H9 (cell line): ENCODE data around the gene CISD3. TPM values are rescaled to one million over a fixed set of nuclear protein-coding genes. Genes with fewer than 3 reads are reported as not detected.

Experiments used
- DNase-seq: peaks from one replicate; pipeline ENCODE4 v3.0.0-alpha.2; 2017
- H2AFZ ChIP-seq: one replicate; pipeline ENCODE4 v1.6.1; 2013; ENCODE audit warnings: mild to moderate bottlenecking, low read length, control low read depth, moderate library complexity
- H2AK5ac ChIP-seq: 2 replicates; pipeline ENCODE4 v1.6.1; 2013; ENCODE audit warnings: low read length, control low read depth, mixed read lengths; ENCODE audit not compliant: insufficient read length
- H2BK120ac ChIP-seq: one replicate; pipeline ENCODE4 v1.6.1; 2013; ENCODE audit warnings: low read depth, mild to moderate bottlenecking, low read length, control low read depth, inconsistent platforms; ENCODE audit not compliant: poor library complexity, severe bottlenecking
- H2BK12ac ChIP-seq: 2 replicates; pipeline ENCODE4 v1.6.1; 2013; ENCODE audit warnings: low read length, control low read depth, mixed read lengths, low read depth; ENCODE audit not compliant: insufficient read length
- H2BK15ac ChIP-seq: 2 replicates; pipeline ENCODE4 v1.6.1; 2013; ENCODE audit warnings: low read depth, low read length, control low read depth
- H2BK20ac ChIP-seq: one replicate; pipeline ENCODE4 v1.6.1; 2013; ENCODE audit warnings: low read depth, mild to moderate bottlenecking, low read length, control low read depth, inconsistent platforms; ENCODE audit not compliant: poor library complexity, severe bottlenecking
- H2BK5ac ChIP-seq: 2 replicates; pipeline ENCODE4 v1.6.1; 2013; ENCODE audit warnings: low read length, control low read depth, mixed read lengths; ENCODE audit not compliant: insufficient read length
- H3K14ac ChIP-seq: 2 replicates; pipeline ENCODE4 v1.6.1; 2013; ENCODE audit warnings: low read length, control low read depth; ENCODE audit not compliant: insufficient read depth
- H3K18ac ChIP-seq: 2 replicates; pipeline ENCODE4 v1.6.1; 2013; ENCODE audit warnings: low read depth, mild to moderate bottlenecking, mixed read lengths, low read length, control low read depth; ENCODE audit not compliant: insufficient read length
- H3K23ac ChIP-seq: 2 replicates; pipeline ENCODE4 v1.6.1; 2013; ENCODE audit warnings: low read length, control low read depth, mixed read lengths, low read depth; ENCODE audit not compliant: insufficient read length
- H3K23me2 ChIP-seq: 2 replicates; pipeline ENCODE4 v1.6.1; 2013; ENCODE audit warnings: low read depth, mild to moderate bottlenecking, mixed read lengths, low read length, control low read depth; ENCODE audit not compliant: insufficient read length, poor library complexity, severe bottlenecking
- H3K27ac ChIP-seq: 2 replicates; pipeline ENCODE4 v1.5.1; 2013; ENCODE audit warnings: low read length, control low read depth, mixed read lengths, low read depth; ENCODE audit not compliant: insufficient read length
- H3K27me3 ChIP-seq: 2 replicates; pipeline ENCODE4 v1.6.1; 2013; ENCODE audit warnings: low read length, control low read depth, inconsistent platforms; ENCODE audit not compliant: insufficient read depth
- H3K4ac ChIP-seq: 2 replicates; pipeline ENCODE4 v1.6.1; 2013; ENCODE audit warnings: low read depth, mild to moderate bottlenecking, control low read depth, inconsistent platforms, low read length, moderate library complexity
- H3K4me1 ChIP-seq: 2 replicates; pipeline ENCODE4 v1.6.1; 2013; ENCODE audit warnings: low read length, control low read depth, inconsistent platforms; ENCODE audit not compliant: insufficient read depth
- H3K4me2 ChIP-seq: 2 replicates; pipeline ENCODE4 v1.6.1; 2013; ENCODE audit warnings: low read length, control low read depth, mixed read lengths; ENCODE audit not compliant: insufficient read length, insufficient read depth
- H3K56ac ChIP-seq: 2 replicates; pipeline ENCODE4 v1.6.1; 2013; ENCODE audit warnings: low read depth, mild to moderate bottlenecking, mixed read lengths, low read length, control low read depth; ENCODE audit not compliant: insufficient read length
- H3K79me1 ChIP-seq: 2 replicates; pipeline ENCODE4 v1.6.1; 2013; ENCODE audit warnings: low read depth, mild to moderate bottlenecking, moderate library complexity, low read length, control low read depth, inconsistent platforms; ENCODE audit not compliant: insufficient read depth, poor library complexity, severe bottlenecking
- H3K79me2 ChIP-seq: 2 replicates; pipeline ENCODE4 v1.6.1; 2013; ENCODE audit warnings: low read length, control low read depth, inconsistent platforms; ENCODE audit not compliant: insufficient read depth
- H3K9ac ChIP-seq: 2 replicates; pipeline ENCODE4 v1.6.1; 2013; ENCODE audit warnings: low read length, control low read depth, mixed read lengths; ENCODE audit not compliant: insufficient read length; ENCODE audit errors: extremely low read depth
- H3K9me3 ChIP-seq: one replicate; pipeline ENCODE4 v1.6.1; 2013; ENCODE audit warnings: low read depth, low read length, inconsistent platforms; ENCODE audit not compliant: control insufficient read depth
- H3T11ph ChIP-seq: one replicate; pipeline ENCODE4 v1.6.1; 2013; ENCODE audit warnings: mild to moderate bottlenecking, low read length, control low read depth, inconsistent platforms
- H4K20me1 ChIP-seq: one replicate; pipeline ENCODE4 v1.6.1; 2013; ENCODE audit not compliant: control insufficient read depth, insufficient read length, insufficient read depth
- H4K5ac ChIP-seq: 2 replicates; pipeline ENCODE4 v1.6.1; 2013; ENCODE audit warnings: low read depth, mild to moderate bottlenecking, mixed read lengths, low read length, control low read depth; ENCODE audit not compliant: insufficient read length
- H4K8ac ChIP-seq: replicated peaks from 2 replicates; pipeline ENCODE4 v1.6.1; 2013; ENCODE audit warnings: low read length, control low read depth, mixed read lengths, low read depth; ENCODE audit not compliant: insufficient read length
- H4K91ac ChIP-seq: 2 replicates; pipeline ENCODE4 v1.6.1; 2013; ENCODE audit warnings: low read depth, mild to moderate bottlenecking, moderate library complexity, mixed read lengths, low read length, control low read depth; ENCODE audit not compliant: insufficient read length
- H3K27ac Mint-ChIP-seq, 3 experiments: 2 replicates in 2 of 3; 3 replicates in 1 of 3; pipeline ENCODE4 v1.8.0; 2020 to 2021; ENCODE audit warnings: mixed read lengths in 3 of 3, mild to moderate bottlenecking in 1 of 3, moderate library complexity in 1 of 3
- H3K27me3 Mint-ChIP-seq: 2 replicates; pipeline ENCODE4 v1.8.0; 2021; ENCODE audit warnings: low read depth, mild to moderate bottlenecking, moderate library complexity, mixed read lengths
- H3K36me3 Mint-ChIP-seq, 3 experiments: 2 replicates in 2 of 3; 3 replicates in 1 of 3; pipeline ENCODE4 v1.8.0; 2020 to 2021; ENCODE audit warnings: low read depth in 3 of 3, mixed read lengths in 3 of 3; ENCODE audit not compliant: insufficient read depth in 1 of 3
- H3K4me1 Mint-ChIP-seq, 2 experiments: 2 replicates each; pipeline ENCODE4 v1.8.0; 2020; ENCODE audit warnings: mixed read lengths in 2 of 2
- H3K4me3 Mint-ChIP-seq, 2 experiments: 2 replicates in 1 of 2; 3 replicates in 1 of 2; pipeline ENCODE4 v1.8.0; 2020 to 2021; ENCODE audit warnings: mild to moderate bottlenecking in 2 of 2, mixed read lengths in 2 of 2, moderate library complexity in 1 of 2
- H3K9me3 Mint-ChIP-seq, 2 experiments: 2 replicates in 1 of 2; 3 replicates in 1 of 2; pipeline ENCODE4 v1.8.0; 2020; ENCODE audit warnings: mild to moderate bottlenecking in 2 of 2, mixed read lengths in 2 of 2, moderate library complexity in 1 of 2
- CTCF ChIP-seq: fragments of 200-600 bp; sonication (generic); conservative IDR thresholded peaks from 3 replicates; pipeline ENCODE4 v1.8.0; 2021; ENCODE audit warnings: antibody characterized with exemption, mild to moderate bottlenecking
- total RNA-seq: library from RNA; stranded (reverse); gene quantifications from 2 replicates; pipeline ENCODE4 v1.2.1, GENCODE V29; 2021

The CISD3 gene
- total RNA-seq, 1 experiment from 2014 or later: 10.7 TPM

GRCh38 chr17:38773258-38773657, 43.1 kb downstream of the CISD3 start:
- Histone ChIP-seq H3K27me3 (no peaks in the 10 kb centered on the region), H2AK5ac (no peak overlapping the region), H2BK120ac (no peak overlapping the region), H3K4me2 (no peak overlapping the region), H3K9ac (no peak overlapping the region), H3K18ac (no peak overlapping the region), H3K56ac (no peak overlapping the region), H4K91ac (no peak overlapping the region), H2BK5ac (no peak overlapping the region), H2BK20ac (no peak overlapping the region), H3K23me2 (no peaks in the 10 kb centered on the region), H3K14ac (no peak overlapping the region), H2BK15ac (no peak overlapping the region), H3T11ph (no peak overlapping the region), H3K79me2 (no peaks in the 10 kb centered on the region), H2BK12ac (no peak overlapping the region), H3K4me1 (no peaks in the 10 kb centered on the region), H4K20me1 (no peaks in the 10 kb centered on the region), H3K23ac (no peak overlapping the region), H3K79me1 (no peaks in the 10 kb centered on the region), H2AFZ (no peak overlapping the region), H3K27ac (no peak overlapping the region), H4K5ac (no peak overlapping the region), H3K9me3 (no peaks in the 10 kb centered on the region), H4K8ac (no peak overlapping the region), H3K4ac (no peak overlapping the region)
- Mint-ChIP-seq H3K36me3 (peaks cover 52 to 88% (median 74%) of the 10 kb centered on the region in 3 experiments), H3K9me3 (no peaks in the 10 kb centered on the region), H3K27ac (no peak overlapping the region), H3K4me3 (no peak overlapping the region), H3K27me3 (no peaks in the 10 kb centered on the region), H3K4me1 (no peaks in the 10 kb centered on the region)
- TF ChIP-seq CTCF: no peak
- no peak for DNase-seq
